B cell (primary cell): ENCODE results near the gene MTHFR. TPM values are rescaled to one million over a fixed set of nuclear protein-coding genes. Genes with fewer than 3 reads are reported as not detected.

Experiments
- ATAC-seq: fragments of 200-7000 bp; cut with Tn5 transposase; one replicate; pipeline ENCODE4 v1.10.0; 2021; ENCODE audit warnings: low read depth, mild to moderate bottlenecking, moderate number of reproducible peaks, moderate library complexity
- CTCF ChIA-PET: fragments of 350-600 bp; sonication (Branson Sonifier 250); formaldehyde crosslinking; loops from one replicate; lab custom pipeline; 2021; ENCODE audit warnings: antibody characterized with exemption, inconsistent platforms; lab: Charles Lee
- POLR2A ChIA-PET: fragments of 350-600 bp; sonication (Branson Sonifier 250); formaldehyde crosslinking; loops from one replicate; lab custom pipeline; 2021; ENCODE audit warnings: antibody characterized with exemption; lab: Charles Lee
- DNase-seq: peaks from one replicate; pipeline ENCODE4 v3.0.0; 2013
- H2AFZ ChIP-seq: 2 replicates; pipeline ENCODE4 v1.6.1; 2012; ENCODE audit warnings: mild to moderate bottlenecking, low read depth, low read length; ENCODE audit not compliant: insufficient read depth, poor library complexity, severe bottlenecking
- H3K27ac ChIP-seq, 2 donors: 1 replicate in 1 of 2; 2 replicates in 1 of 2; pipeline ENCODE4 v1.5.1; 2012 to 2013; ENCODE audit warnings: low read length in 2 of 2, mild to moderate bottlenecking in 2 of 2, moderate library complexity in 1 of 2
- H3K27me3 ChIP-seq, 4 experiments: fragments of 200-600 bp in 1 of 4; sonication (generic) in 1 of 4; replicated peaks in 1 of 4; 1 replicate in 2 of 4; 2 replicates in 2 of 4; pipeline versions ENCODE4 v1.6.1 to v1.7.0; 2013 to 2016; ENCODE audit warnings: low read length in 3 of 4, mild to moderate bottlenecking in 2 of 4, mixed read lengths in 1 of 4, moderate library complexity in 1 of 4; ENCODE audit not compliant: insufficient read depth in 4 of 4, control insufficient read depth in 3 of 4; ENCODE audit errors: control extremely low read depth in 1 of 4
- H3K36me3 ChIP-seq, 2 experiments: replicated peaks in 1 of 2; 1 replicate in 1 of 2; 2 replicates in 1 of 2; pipeline versions ENCODE4 v1.6.1 to v1.7.1; 2013; ENCODE audit warnings: low read length in 1 of 2; ENCODE audit not compliant: insufficient read depth in 2 of 2, control insufficient read depth in 1 of 2; ENCODE audit errors: control extremely low read depth in 1 of 2, extremely low read depth in 1 of 2
- H3K4me1 ChIP-seq, 2 donors: fragments of 200-600 bp in 1 of 2; sonication (generic) in 1 of 2; 1 replicate in 1 of 2; 2 replicates in 1 of 2; pipeline versions ENCODE4 v1.5.1 to v1.6.1; 2013 to 2017; ENCODE audit warnings: low read length in 2 of 2; ENCODE audit not compliant: control insufficient read depth in 2 of 2, insufficient read depth in 2 of 2
- H3K4me2 ChIP-seq: replicated peaks from 2 replicates; pipeline ENCODE3; 2012; ENCODE audit warnings: mild to moderate bottlenecking, low read depth, low read length; ENCODE audit not compliant: poor library complexity, severe bottlenecking
- H3K4me3 ChIP-seq, 5 experiments: fragments of 200-600 bp in 1 of 5; sonication (generic) in 1 of 5; 1 replicate in 3 of 5; 2 replicates in 2 of 5; pipeline versions ENCODE4 v1.5.1 to v1.7.0; 2011 to 2016; ENCODE audit warnings: low read length in 4 of 5, mild to moderate bottlenecking in 4 of 5, low read depth in 2 of 5, control low read depth in 1 of 5, moderate library complexity in 1 of 5; ENCODE audit not compliant: insufficient read depth in 1 of 5; ENCODE audit errors: control extremely low read depth in 1 of 5, extremely low read depth in 1 of 5
- H3K79me2 ChIP-seq: fragments of 200-600 bp; sonication (generic); one replicate; pipeline ENCODE4 v1.6.0; 2016; ENCODE audit warnings: low read length; ENCODE audit not compliant: control insufficient read depth, insufficient read depth
- H3K9ac ChIP-seq: fragments of 200-600 bp; sonication (generic); 2 replicates; pipeline ENCODE4 v1.6.1; 2017; ENCODE audit warnings: mild to moderate bottlenecking, low read length, moderate library complexity
- H3K9me3 ChIP-seq, 3 donors: one replicate each; pipeline versions ENCODE4 v1.6.1 to v1.7.1; 2013; ENCODE audit warnings: low read length in 2 of 3; ENCODE audit not compliant: control insufficient read depth in 2 of 3, insufficient read depth in 1 of 3; ENCODE audit errors: control extremely low read depth in 1 of 3
- H4K20me1 ChIP-seq: 2 replicates; pipeline ENCODE4 v1.6.0; 2012; ENCODE audit warnings: mild to moderate bottlenecking, low read length; ENCODE audit not compliant: insufficient read depth, control insufficient read depth, poor library complexity, severe bottlenecking
- H3K27ac Mint-ChIP-seq: one replicate; pipeline ENCODE4 v1.8.0; 2021; ENCODE audit warnings: mixed read lengths
- H3K27me3 Mint-ChIP-seq: one replicate; pipeline ENCODE4 v1.8.0; 2021; ENCODE audit warnings: mixed read lengths
- H3K4me1 Mint-ChIP-seq: one replicate; pipeline ENCODE4 v1.8.0; 2021; ENCODE audit warnings: mixed read lengths
- H3K4me3 Mint-ChIP-seq: one replicate; pipeline ENCODE4 v1.8.0; 2021; ENCODE audit warnings: mixed read lengths
- H3K9me3 Mint-ChIP-seq: one replicate; pipeline ENCODE4 v1.8.0; 2022; ENCODE audit warnings: mixed read lengths; ENCODE audit not compliant: insufficient read depth
- CTCF ChIP-seq: fragments of 200-600 bp; IDR thresholded peaks from one replicate; pipeline ENCODE4 v1.8.0; 2022; ENCODE audit warnings: antibody characterized with exemption, mild to moderate bottlenecking
- EZH2 ChIP-seq: IDR thresholded peaks from 2 replicates; pipeline ENCODE4 v1.6.1; 2012; ENCODE audit warnings: borderline replicate concordance, low read depth, mild to moderate bottlenecking, moderate library complexity, low read length; ENCODE audit not compliant: insufficient read depth, poor library complexity, severe bottlenecking
- WGBS: methylation state at CpG from one replicate; pipeline ENCODE4 v1.1.5; 2013; ENCODE audit warnings: missing lambda C conversion rate; ENCODE audit not compliant: insufficient coverage; 5-methylcytosine and 5-hydroxymethylcytosine counted together
- intact Hi-C: fragments of 100-400 bp; cut with micrococcal nuclease; formaldehyde crosslinking; loops from one replicate; pipeline ENCODE4 v1.10.0; 2022
- polyA plus RNA-seq: library from polyadenylated mRNA; depleted of rRNA; stranded (reverse); fragments of >200 nt; gene quantifications from 2 replicates; pipeline ENCODE4 v1.2.3, GENCODE V29; 2012
- total RNA-seq, 2 donors: library from RNA; stranded (reverse); fragments of 120-200 nt in 1 of 2; gene quantifications; 1 replicate in 1 of 2; 2 replicates in 1 of 2; pipeline versions ENCODE4 v1.2.3 to v1.2.4, GENCODE V29; 2013 to 2022

The MTHFR gene
- total and polyA plus RNA-seq, 2 donors (not counting 1 experiment from before 2014, with no cell fraction given): 35.8 to 114 TPM

- H4K20me1 ChIP-seq: no peaks in the 10 kb centered on the region
- ChIA-PET POLR2A (no interaction called here), CTCF (interaction anchor here (0.6 kb wide), 1 partner anchor 545 kb away, joined by 4 read pairs; no protein-coding TSS in a partner anchor)
- H2AFZ ChIP-seq: no peak overlapping the region
- peaks cover 2 to 67% of the 10 kb centered on the region in 2 experiments for H3K36me3 ChIP-seq
- no peaks in the 10 kb centered on the region for H3K9me3 ChIP-seq
- DNase-seq (no peak), ATAC-seq (no peak)
- no CpG with 5 or more reads among the region's 5 CpGs for WGBS
- no peak overlapping the region for H3K9ac ChIP-seq
- no peaks in the 10 kb centered on the region for H3K27me3 ChIP-seq
- no peak overlapping the region for H3K4me2 ChIP-seq
- intact Hi-C loops: no loop called here
- Mint-ChIP-seq H3K27ac (peak overlapping the region; percentile 86), H3K4me3 (peak overlapping the region; percentile 23), H3K4me1 (peaks cover 61% of the 10 kb centered on the region), H3K27me3 (no peaks in the 10 kb centered on the region), H3K9me3 (no peaks in the 10 kb centered on the region)
- H3K4me3 ChIP-seq: no peak overlapping the region
- H3K27ac ChIP-seq: peak overlapping the region in 1 of 2 donors; percentile 91
- peaks cover 87% of the 10 kb centered on the region for H3K79me2 ChIP-seq
- H3K4me1 ChIP-seq: peaks cover 42 to 54% of the 10 kb centered on the region in 2 donors
- TF ChIP-seq CTCF (no peak), EZH2 (no peak)
Observed at GRCh38 chr1:11813021-11813420, 7.3 kb upstream of the MTHFR start.

GRCh38 chr1:11807133-11807532 lies 1.4 kb upstream of the MTHFR start:
- peak overlapping the region; percentile 95 to 99 for H3K27ac ChIP-seq
- CTCF ChIA-PET: interaction anchor here (0.6 to 1.7 kb wide), 4 partner anchors 8 to 796 kb away, joined by 4 to 8 read pairs (median 4); no protein-coding TSS in a partner anchor
- H3K9me3 ChIP-seq: no peaks in the 10 kb centered on the region
- H3K9me3 Mint-ChIP-seq: no peaks in the 10 kb centered on the region
- H3K4me1 Mint-ChIP-seq: peaks cover 72% of the 10 kb centered on the region
- H3K79me2 ChIP-seq: peaks cover 95% of the 10 kb centered on the region
- H4K20me1 ChIP-seq: peaks cover 10% of the 10 kb centered on the region
- no peaks in the 10 kb centered on the region for H3K27me3 ChIP-seq
- peak overlapping the region; percentile 96 for H3K4me2 ChIP-seq
- H2AFZ ChIP-seq: no peak overlapping the region
- TF ChIP-seq CTCF: no peak
- TF ChIP-seq EZH2: no peak
- intact Hi-C loops: loop anchor here (2.0 to 10.0 kb wide), 3 partner anchors 70 to 1332 kb away; partner anchors contain the start of genes AGTRAP, DFFA, MAD2L2 and PEX14
- 50% methylated on average over 1 of the region's 2 CpGs for WGBS
- no peak for DNase-seq
- H3K27ac Mint-ChIP-seq: peak overlapping the region; percentile 99
- H3K36me3 ChIP-seq: peaks cover 0 to 49% of the 10 kb centered on the region in 2 experiments
- H3K9ac ChIP-seq: peak overlapping the region; percentile 94
- no peaks in the 10 kb centered on the region for H3K27me3 Mint-ChIP-seq
- peaks cover 56 to 62% of the 10 kb centered on the region in 2 donors for H3K4me1 ChIP-seq
- POLR2A ChIA-PET: interaction anchor here (1.9 to 2.4 kb wide), 2 partner anchors 7 to 102 kb away, joined by 19 to 54 read pairs; no protein-coding TSS in a partner anchor
- peak overlapping the region; percentile 99 for H3K4me3 Mint-ChIP-seq
- ATAC-seq: no peak
- H3K4me3 ChIP-seq: peak overlapping the region; percentile 79 to 95 (median 80)
